Measurements from ENCODE around the gene TULP4.
"Not testable (repeated sequence)": the region's sequence is repeated elsewhere in the genome, so short reads cannot be mapped to it uniquely, and the experiment has no call there.

The TULP4 gene

DNA sequence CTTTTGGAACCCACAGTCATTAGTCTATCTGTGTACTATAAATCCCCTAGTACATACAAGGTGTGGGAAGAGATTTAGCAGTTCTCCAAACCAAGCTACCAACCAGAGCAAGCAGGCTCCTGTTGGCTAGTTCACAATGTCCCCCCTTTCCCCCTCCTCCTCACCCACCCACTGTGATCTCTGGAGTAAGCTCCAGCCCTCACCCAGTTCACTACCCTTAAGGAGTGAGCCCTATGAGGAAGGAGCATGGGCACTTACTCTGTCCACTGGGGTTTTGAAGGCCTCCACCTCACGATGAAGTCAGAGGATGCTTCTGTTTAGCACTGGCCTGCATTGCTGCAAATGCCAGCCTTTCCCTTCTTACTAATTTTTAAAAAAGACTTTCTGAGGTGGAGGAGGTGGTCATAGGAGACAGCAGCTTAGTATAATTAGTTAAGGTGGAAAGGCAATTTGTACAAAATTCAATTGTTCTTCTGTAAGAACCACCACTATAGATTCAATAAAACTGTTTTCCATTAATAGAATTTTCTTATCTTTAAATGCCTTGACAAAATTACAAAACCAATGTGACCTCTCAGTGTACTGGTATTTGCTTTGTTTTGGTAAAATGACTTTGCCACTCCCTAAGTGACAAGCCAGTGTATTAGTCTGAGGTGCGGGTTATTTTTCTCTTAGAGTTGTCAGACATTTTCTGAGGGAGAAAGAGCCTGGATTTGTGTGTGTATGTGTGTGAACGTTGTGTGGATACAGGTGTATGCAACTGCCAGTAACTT is 86.2 kb downstream of the TULP4 start:
- no peak for FAIRE-seq

DNA sequence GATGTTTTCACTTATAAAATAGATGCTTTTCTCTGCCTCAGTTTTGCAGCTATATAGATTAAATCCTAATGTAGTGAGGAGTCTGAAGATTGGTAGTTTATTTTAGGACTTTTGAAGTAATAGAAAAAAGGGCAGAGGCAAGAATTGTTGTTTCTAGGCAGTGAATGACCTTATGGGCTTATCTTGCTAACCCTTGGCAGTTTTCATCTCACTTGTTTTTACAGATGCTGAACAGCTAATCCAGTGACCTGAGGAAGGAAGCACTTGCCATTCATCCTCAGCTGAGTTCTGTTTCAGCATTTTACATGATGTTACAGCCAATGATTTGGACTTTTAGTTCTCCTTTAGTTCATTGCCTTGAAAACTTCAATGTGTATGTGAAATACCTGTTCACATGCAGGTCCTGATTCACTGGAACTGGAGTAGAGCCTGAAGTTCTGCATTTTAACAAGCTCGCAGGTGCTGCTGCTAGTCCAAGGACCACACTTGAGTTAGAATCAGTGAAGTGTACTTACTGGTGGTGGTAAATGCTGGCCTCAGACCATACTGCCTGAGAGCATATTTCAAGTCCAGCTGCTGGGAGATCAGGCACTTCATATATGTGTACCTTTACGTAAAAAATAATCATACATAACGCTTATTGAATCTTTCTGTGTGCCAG is 86.9 kb downstream of the TULP4 start:
- FAIRE-seq = no peak

GRCh38 chr6:158402184-158402583 is 89.9 kb downstream of the TULP4 start:
- FAIRE-seq = no peak

DNA sequence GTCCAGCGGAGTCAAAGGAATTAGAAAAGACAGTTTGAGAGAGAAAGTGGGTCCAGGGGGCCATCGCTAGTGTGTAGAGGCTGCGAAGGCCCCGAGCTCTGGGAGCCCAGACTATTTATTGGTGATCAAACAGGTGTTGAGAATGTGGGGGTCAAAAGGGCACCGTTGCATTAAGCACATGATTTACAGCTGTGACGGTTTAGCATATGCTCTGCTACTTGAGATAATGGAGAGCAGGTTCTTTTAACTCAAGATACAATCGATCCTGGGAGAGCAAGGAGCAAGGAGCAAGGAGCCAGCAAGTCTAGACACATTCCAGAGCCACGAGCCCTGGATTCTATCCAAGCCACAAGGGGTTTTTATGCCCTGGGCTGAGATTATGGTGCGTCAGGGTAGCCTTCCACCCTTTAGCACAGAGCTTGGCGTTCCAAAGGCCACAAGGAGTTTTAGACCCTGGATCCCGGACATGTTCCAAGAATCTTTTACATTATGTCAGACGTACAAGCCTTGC is 93.1 kb downstream of the TULP4 start:
- FAIRE-seq = not testable (repeated sequence)

DNA sequence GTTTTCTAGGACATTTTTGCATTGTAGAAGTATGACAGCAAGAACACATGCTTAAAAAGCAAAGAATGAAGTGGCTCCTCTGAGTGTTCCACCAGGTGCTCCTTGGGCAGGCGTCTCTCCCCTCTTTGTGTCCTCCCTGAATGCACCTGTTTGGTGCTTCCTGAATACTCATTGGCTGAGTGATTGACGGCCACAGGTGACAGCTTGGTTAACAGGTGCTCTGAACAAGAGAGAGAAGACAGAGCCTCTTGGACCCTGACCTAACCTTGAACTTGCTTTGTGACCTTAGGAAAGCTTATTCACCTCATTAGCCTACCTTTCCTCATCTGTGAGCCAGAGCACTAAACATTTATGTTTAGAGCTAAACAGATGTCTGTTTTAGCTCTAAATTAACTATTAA is 93.7 kb downstream of the TULP4 start:
- no peak for FAIRE-seq

GRCh38 chr6:158406736-158407135 is 94.5 kb downstream of the TULP4 start:
- no peak for FAIRE-seq

GRCh38 chr6:158408013-158408412 is 95.7 kb downstream of the TULP4 start:
- FAIRE-seq = no peak

DNA sequence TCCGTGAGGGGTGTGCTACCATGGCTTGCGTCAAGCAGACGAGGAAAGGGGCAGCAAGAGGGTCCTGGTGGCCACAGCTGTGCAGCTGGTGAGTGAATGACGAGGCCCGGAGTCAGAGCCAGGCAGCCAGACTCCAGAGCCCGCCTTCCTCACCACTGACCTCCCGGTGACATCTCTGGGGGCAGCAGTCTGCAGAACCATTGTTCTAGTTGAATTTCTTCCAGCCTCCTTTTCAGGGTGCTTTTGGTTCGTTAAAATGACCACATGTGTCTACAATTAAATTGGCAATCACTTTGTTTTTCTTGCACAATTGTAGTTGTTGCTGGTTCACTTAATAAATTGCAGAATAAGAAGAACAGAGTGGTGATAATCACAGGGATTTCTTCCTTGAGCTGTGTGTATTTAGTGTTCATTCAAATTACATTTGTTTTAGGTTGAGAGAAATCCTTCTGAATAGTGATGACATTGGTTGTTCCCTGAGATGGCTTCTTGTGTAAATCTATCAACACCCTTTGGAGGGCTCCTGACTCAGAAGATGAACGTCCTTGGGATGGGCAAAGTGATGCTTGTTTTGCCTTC is 96.4 kb downstream of the TULP4 start:
- no peak for FAIRE-seq

DNA sequence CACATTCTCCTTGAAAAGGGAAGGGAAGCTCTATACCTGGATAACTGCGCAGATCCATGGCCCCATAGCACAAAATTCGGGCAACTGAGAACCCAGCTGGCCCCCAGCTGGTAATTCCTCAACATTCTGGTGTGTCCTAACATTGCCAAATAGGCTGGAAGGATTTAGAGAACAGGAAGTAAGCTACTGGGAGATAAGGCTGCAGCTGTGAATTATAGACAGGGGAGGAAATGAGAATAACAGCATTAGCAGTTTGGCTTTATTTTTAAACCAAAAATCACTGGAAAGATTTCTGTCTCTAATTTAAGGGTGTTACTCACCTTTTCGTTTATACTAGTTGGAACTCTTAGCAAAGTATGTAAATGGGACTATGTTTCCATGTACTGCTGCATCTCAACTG is 97.2 kb downstream of the TULP4 start:
- FAIRE-seq = no peak

- no peak for FAIRE-seq
These were observed 98.5 kb downstream of the TULP4 start for GRCh38 chr6:158410784-158411183.

DNA sequence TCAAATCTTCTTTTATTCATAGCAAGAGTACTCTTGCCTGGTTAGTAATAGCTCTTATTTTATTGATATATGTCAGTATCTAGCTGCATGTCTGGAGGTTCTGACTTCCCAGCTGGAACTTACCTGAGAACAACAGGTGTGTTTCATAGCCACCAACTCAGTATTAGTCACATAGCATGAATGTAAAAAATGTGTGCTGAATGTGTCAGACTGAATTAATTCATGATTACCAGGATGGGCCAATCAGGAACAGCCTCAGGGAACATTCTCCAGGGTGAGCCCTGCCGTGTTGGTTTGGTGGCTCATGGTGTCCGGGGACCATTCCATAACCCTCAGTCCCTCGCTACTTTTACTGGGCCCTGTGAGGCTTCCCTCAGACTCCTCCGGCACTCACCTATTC is 99.7 kb downstream of the TULP4 start:
- FAIRE-seq = no peak

DNA sequence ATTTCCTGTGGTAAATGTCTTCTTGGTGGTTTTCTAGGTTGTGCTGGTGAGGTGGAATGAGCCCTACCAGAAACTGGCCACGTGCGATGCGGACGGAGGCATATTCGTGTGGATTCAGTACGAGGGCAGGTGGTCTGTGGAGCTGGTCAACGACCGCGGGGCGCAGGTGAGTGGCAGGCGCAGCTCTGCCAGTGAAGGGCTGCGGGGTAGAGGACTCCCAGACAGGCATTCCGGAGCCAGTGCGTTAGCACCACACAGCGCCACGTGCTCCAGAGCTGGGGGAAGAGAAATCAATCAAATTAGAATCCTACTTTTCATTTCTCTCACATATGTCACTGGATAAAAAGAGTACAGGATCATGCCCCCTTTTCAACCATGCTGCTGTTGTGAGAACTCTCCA is 100.8 kb downstream of the TULP4 start:
- FAIRE-seq = no peak

- no peak for FAIRE-seq
These were observed 101.7 kb downstream of the TULP4 start for GRCh38 chr6:158413814-158414565.

- no peak for FAIRE-seq
These were observed 102.6 kb downstream of the TULP4 start for GRCh38 chr6:158414851-158415262.

GRCh38 chr6:158415666-158416065 is 103.4 kb downstream of the TULP4 start:
- FAIRE-seq = no peak

DNA sequence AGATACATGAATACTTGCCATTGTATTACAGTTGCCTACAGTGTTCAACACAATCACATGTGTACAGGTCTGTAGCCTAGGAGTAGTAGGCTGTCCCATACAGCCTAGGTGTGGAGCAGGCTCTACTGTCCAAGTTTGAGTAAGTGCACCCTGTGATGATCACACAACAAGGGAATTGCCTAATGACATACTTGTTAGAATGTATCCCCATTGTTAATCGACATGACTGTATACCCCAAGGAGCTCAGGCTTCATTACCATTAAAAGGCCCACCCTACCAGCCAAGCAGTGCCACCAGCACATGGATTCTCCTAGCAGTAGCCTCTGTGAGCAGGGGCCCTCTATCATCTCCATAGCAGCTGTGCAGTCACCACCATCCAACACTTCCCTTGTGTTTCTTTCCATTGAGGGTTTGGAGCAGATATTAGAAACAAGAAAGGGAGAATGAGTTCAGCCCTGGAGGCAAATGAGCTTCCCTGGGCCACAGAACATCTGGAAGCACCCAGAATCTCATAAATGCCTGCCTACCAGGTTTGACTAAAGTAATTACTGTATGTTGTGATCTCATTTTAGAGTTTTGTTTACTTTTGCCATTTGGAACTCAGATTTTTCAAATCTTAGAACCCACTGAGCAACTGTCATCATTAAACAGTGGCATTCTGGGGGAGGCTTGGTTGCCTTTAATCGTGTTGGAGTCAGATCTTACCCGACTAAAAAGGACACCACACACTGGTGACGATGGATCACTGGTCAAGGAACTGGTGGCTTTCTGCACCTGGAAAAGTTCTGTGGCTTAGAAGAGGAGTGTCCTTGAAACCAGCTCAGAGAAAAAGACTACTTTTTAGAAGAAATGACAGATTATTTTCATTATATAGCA is 104.9 kb downstream of the TULP4 start:
- no peak for FAIRE-seq

- no peak for FAIRE-seq
These were observed 105.5 kb downstream of the TULP4 start for GRCh38 chr6:158417760-158418098.

DNA sequence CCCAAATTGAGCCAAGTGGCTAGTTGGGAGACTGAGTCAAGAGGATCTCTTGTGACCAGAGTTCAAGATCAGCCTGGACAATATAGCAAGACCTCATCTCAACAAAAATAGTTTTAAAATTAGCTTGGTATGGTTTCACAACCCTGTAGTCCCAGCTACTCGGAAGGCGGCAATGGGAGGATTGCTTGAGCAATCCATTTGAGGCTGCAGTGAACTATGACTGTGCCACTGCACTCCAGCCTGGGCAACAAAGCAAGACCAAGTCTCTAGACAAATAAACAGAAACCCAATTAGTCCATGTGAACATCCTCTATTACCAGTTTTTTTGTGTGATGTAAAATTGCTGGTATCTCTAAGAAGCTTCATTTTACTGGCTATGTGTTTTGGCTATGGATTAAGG is 106.2 kb downstream of the TULP4 start:
- no peak for FAIRE-seq

DNA sequence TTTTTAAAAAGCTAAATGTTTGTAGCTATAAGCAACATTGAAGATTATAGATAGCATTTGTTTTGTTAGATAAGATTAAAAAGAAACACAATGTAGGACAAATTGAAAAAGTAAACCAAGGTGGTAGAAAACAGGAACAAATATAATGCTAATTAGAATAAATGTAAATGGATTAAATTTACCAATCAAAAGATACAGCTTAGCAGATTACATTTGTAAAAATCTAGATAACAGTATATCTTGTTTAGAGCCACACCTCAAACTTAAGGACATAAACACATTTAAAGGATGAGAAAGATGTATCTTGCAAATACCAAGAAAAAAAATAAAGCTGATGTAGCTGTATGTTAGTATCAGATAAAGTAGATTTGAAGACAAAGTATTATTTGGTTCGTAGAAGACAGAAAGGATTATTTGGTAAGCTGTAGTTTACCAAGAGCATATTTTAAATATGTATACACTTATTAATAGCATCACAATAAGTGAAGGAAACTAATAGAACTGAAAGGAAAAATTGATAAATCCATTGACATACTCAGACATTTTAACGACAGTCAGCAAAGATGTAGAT is 107.2 kb downstream of the TULP4 start:
- no peak for FAIRE-seq

DNA sequence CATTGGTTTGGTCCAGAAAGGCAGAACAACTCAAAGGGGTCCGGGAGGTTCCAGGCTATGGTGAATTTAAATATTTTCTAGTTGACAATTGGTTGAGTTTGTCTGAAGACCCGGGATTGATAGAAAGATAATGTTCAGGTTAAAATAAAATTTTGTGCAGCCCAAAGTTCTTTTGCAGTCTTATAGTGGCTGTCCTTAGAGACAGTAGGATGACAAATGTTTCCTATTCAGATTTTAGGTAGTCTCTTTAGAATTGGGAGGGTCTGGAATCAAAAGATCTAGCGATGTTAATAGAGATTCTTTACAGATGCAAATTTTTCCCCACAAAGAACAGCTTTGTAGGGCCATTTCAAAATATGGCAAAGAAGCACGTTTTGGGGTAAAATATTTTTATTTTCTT is 109.1 kb downstream of the TULP4 start:
- no peak for FAIRE-seq

DNA sequence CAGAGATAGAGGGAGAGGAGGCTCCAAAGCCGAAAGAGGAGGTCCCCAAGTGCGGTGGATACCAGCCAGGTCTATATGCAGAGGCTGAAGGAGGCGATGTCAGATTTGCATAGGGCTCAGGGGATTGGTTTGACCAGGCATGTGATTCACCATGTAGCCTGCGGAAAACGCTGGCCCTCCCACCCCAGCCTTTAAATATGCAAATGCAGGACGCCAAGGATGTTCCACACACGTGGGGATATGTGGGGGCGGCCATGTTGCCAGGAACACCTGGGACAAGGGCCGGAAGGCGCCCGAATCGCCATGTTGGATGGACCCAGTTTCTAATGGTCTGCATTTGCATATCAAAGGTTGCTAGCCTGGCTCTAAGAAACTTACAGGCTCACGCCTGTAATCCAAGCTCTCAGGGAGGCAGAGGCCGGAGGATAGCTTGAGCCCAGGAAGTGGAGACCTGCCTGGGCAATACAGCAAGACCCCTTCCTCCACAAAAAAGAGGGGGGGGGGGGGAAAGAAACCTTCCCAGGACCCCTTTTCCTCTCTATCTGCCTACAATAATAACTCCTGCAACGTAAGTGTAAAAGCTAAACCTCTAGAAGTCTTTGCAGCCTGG is 110.5 kb downstream of the TULP4 start:
- FAIRE-seq = no peak

- no peak for FAIRE-seq
These were observed 118.8 kb downstream of the TULP4 start for GRCh38 chr6:158431036-158431435.
